Mesenchymal stem cell (in vitro differentiated cells and primary cell): ENCODE measurements around the gene GIGYF1.

Experiments used
- DNase-seq: peaks from one replicate; pipeline ENCODE4 v3.0.0-alpha.2; 2013
- H2AFZ ChIP-seq: one replicate; pipeline ENCODE4 v1.6.1; 2013; ENCODE audit warnings: low read depth, mild to moderate bottlenecking, control low read depth, inconsistent platforms, low read length, moderate library complexity
- H2AK5ac ChIP-seq: 2 replicates; pipeline ENCODE4 v1.6.1; 2013; ENCODE audit warnings: low read length, moderate library complexity, mild to moderate bottlenecking, inconsistent platforms; ENCODE audit not compliant: severe bottlenecking
- H2BK120ac ChIP-seq: one replicate; pipeline ENCODE4 v1.6.1; 2013; ENCODE audit warnings: low read depth, mild to moderate bottlenecking, inconsistent platforms, low read length, moderate library complexity
- H2BK12ac ChIP-seq, 2 experiments: one replicate each; pipeline ENCODE4 v1.6.1; 2013; ENCODE audit warnings: inconsistent platforms in 2 of 2, low read length in 2 of 2, mild to moderate bottlenecking in 2 of 2, moderate library complexity in 2 of 2, control low read depth in 1 of 2
- H2BK15ac ChIP-seq: one replicate; pipeline ENCODE4 v1.6.1; 2013; ENCODE audit warnings: mild to moderate bottlenecking, low read depth, inconsistent platforms; ENCODE audit not compliant: poor library complexity, severe bottlenecking
- H2BK5ac ChIP-seq: 2 replicates; pipeline ENCODE4 v1.6.1; 2013; ENCODE audit warnings: low read depth, mild to moderate bottlenecking, low read length, control low read depth, inconsistent platforms; ENCODE audit not compliant: poor library complexity, severe bottlenecking
- H3K14ac ChIP-seq, 2 experiments: one replicate each; pipeline ENCODE4 v1.6.1; 2013; ENCODE audit warnings: inconsistent platforms in 2 of 2, low read length in 2 of 2, control low read depth in 1 of 2, mild to moderate bottlenecking in 1 of 2, moderate library complexity in 1 of 2
- H3K18ac ChIP-seq, 2 experiments: one replicate each; pipeline ENCODE4 v1.6.1; 2013; ENCODE audit warnings: inconsistent platforms in 2 of 2, low read length in 2 of 2, control low read depth in 1 of 2, low read depth in 1 of 2, mild to moderate bottlenecking in 1 of 2
- H3K23ac ChIP-seq, 2 experiments: one replicate each; pipeline ENCODE4 v1.6.1; 2013; ENCODE audit warnings: inconsistent platforms in 2 of 2, low read length in 2 of 2, mild to moderate bottlenecking in 2 of 2, moderate library complexity in 2 of 2, control low read depth in 1 of 2
- H3K27ac ChIP-seq: 2 replicates; pipeline ENCODE4 v1.5.1; 2013; ENCODE audit warnings: mild to moderate bottlenecking, moderate library complexity, low read length, control low read depth, inconsistent platforms; ENCODE audit not compliant: poor library complexity, severe bottlenecking
- H3K27me3 ChIP-seq, 2 experiments: 2 replicates each; pipeline versions ENCODE4 v1.6.1 to v1.7.0; 2013; ENCODE audit warnings: low read length in 2 of 2, mild to moderate bottlenecking in 2 of 2, moderate library complexity in 2 of 2, control low read depth in 1 of 2, inconsistent platforms in 1 of 2; ENCODE audit not compliant: control insufficient read depth in 1 of 2, insufficient read depth in 1 of 2
- H3K36me3 ChIP-seq, 2 experiments: 2 replicates each; pipeline versions ENCODE4 v1.6.1 to v1.7.0; 2013; ENCODE audit warnings: low read length in 2 of 2, control low read depth in 1 of 2, inconsistent platforms in 1 of 2, low read depth in 1 of 2, mild to moderate bottlenecking in 1 of 2; ENCODE audit not compliant: insufficient read depth in 2 of 2, control insufficient read depth in 1 of 2
- H3K4ac ChIP-seq, 2 experiments: one replicate each; pipeline ENCODE4 v1.6.1; 2013; ENCODE audit warnings: inconsistent platforms in 2 of 2, low read length in 2 of 2, mild to moderate bottlenecking in 2 of 2, moderate library complexity in 2 of 2, control low read depth in 1 of 2, low read depth in 1 of 2
- H3K4me1 ChIP-seq: 2 replicates; pipeline ENCODE4 v1.6.1; 2013; ENCODE audit warnings: low read depth, low read length, control low read depth; ENCODE audit not compliant: control insufficient read depth, insufficient read depth
- H3K4me2 ChIP-seq: 2 replicates; pipeline ENCODE4 v1.6.1; 2013; ENCODE audit warnings: low read length, mild to moderate bottlenecking, inconsistent platforms; ENCODE audit not compliant: poor library complexity, severe bottlenecking
- H3K4me3 ChIP-seq, 2 experiments: 2 replicates each; pipeline versions ENCODE4 v1.5.1 to v1.7.0; 2013; ENCODE audit warnings: low read length in 2 of 2, mild to moderate bottlenecking in 2 of 2, control low read depth in 1 of 2, low read depth in 1 of 2; ENCODE audit not compliant: insufficient read depth in 1 of 2
- H3K79me1 ChIP-seq: replicated peaks from 2 replicates; pipeline ENCODE4 v1.6.1; 2013; ENCODE audit warnings: mild to moderate bottlenecking, control low read depth, low read length, inconsistent platforms; ENCODE audit not compliant: poor library complexity, severe bottlenecking
- H3K9ac ChIP-seq: 2 replicates; pipeline ENCODE4 v1.7.0; 2013; ENCODE audit warnings: mild to moderate bottlenecking, low read length, moderate library complexity
- H3K9me3 ChIP-seq: 2 replicates; pipeline ENCODE4 v1.7.0; 2013; ENCODE audit warnings: mild to moderate bottlenecking, low read length; ENCODE audit not compliant: control insufficient read depth
- H4K8ac ChIP-seq: one replicate; pipeline ENCODE4 v1.6.1; 2013; ENCODE audit warnings: inconsistent platforms, mild to moderate bottlenecking, low read length, moderate library complexity
- H4K91ac ChIP-seq: one replicate; pipeline ENCODE4 v1.6.1; 2013; ENCODE audit warnings: mild to moderate bottlenecking, low read length, inconsistent platforms
- WGBS: methylation state at CpG from one replicate; pipeline ENCODE4 v1.1.7; 2013; ENCODE audit warnings: mixed read lengths; 5-methylcytosine and 5-hydroxymethylcytosine counted together

The GIGYF1 gene

GRCh38 chr7:100641463-100641859 lies 52.6 kb downstream of the GIGYF1 start, which contains the start of gene TFR2:
Gene TFR2, minus strand, starts transcription at chr7:100641552. Its CDS starts 43 bp downstream, at chr7:100641509.
- Histone ChIP-seq H4K91ac (no peak within 1 kb of the TSS), H3K4me2 (no peak within 1 kb of the TSS), H3K9ac (no peak within 1 kb of the TSS)

GRCh38 chr7:100640517-100641440 lies 53.3 kb downstream of the GIGYF1 start:
- no peak overlapping the region for H2BK15ac ChIP-seq
- H3K23ac ChIP-seq: no peak overlapping the region
- no peaks in the 10 kb centered on the region for H3K9me3 ChIP-seq
- H2AK5ac ChIP-seq: no peak overlapping the region
- no peak overlapping the region for H2AFZ ChIP-seq
- no peak overlapping the region for H4K91ac ChIP-seq
- no peak overlapping the region for H3K4me2 ChIP-seq
- no peak overlapping the region for H3K27ac ChIP-seq
- no peak overlapping the region for H3K4ac ChIP-seq
- H4K8ac ChIP-seq: no peak overlapping the region
- no peak overlapping the region for H2BK120ac ChIP-seq
- H2BK5ac ChIP-seq: no peak overlapping the region
- no peak overlapping the region for H3K9ac ChIP-seq
- H3K18ac ChIP-seq: no peak overlapping the region
- H3K4me3 ChIP-seq: no peak overlapping the region
- DNase-seq: no peak
- H3K79me1 ChIP-seq: no peaks in the 10 kb centered on the region
- H3K36me3 ChIP-seq: no peaks in the 10 kb centered on the region
- H3K4me1 ChIP-seq: no peaks in the 10 kb centered on the region
- no peak overlapping the region for H2BK12ac ChIP-seq
- peaks cover 21 to 60% of the 10 kb centered on the region in 2 experiments for H3K27me3 ChIP-seq
- 90% methylated on average over 20 of the region's 24 CpGs for WGBS
- H3K14ac ChIP-seq: no peak overlapping the region

More at GRCh38 chr7:100641463-100641859, 52.6 kb downstream of the GIGYF1 start, which contains the start of gene TFR2:
- H2BK5ac ChIP-seq: no peak within 1 kb of the TSS
- no peak within 1 kb of the TSS for H3K14ac ChIP-seq
- no peak within 1 kb of the TSS for H2BK120ac ChIP-seq
- H3K18ac ChIP-seq: no peak within 1 kb of the TSS
- H3K36me3 ChIP-seq: no peaks in the 10 kb centered on the region
- no peak within 1 kb of the TSS for H3K27ac ChIP-seq
- H3K4me1 ChIP-seq: no peaks in the 10 kb centered on the region
- H4K8ac ChIP-seq: no peak within 1 kb of the TSS
- H3K9me3 ChIP-seq: no peaks in the 10 kb centered on the region
- 97% methylated on average over 7 of the region's 10 CpGs for WGBS
- DNase-seq: no peak
- no peak within 1 kb of the TSS for H3K23ac ChIP-seq
- no peak within 1 kb of the TSS for H3K4me3 ChIP-seq
- H2BK15ac ChIP-seq: no peak within 1 kb of the TSS
- no peak within 1 kb of the TSS for H2AK5ac ChIP-seq
- peaks cover 26 to 67% of the 10 kb centered on the region in 2 experiments for H3K27me3 ChIP-seq
- H3K4ac ChIP-seq: no peak within 1 kb of the TSS
- no peak within 1 kb of the TSS for H2AFZ ChIP-seq
- H2BK12ac ChIP-seq: no peak within 1 kb of the TSS
- no peaks in the 10 kb centered on the region for H3K79me1 ChIP-seq

DNA sequence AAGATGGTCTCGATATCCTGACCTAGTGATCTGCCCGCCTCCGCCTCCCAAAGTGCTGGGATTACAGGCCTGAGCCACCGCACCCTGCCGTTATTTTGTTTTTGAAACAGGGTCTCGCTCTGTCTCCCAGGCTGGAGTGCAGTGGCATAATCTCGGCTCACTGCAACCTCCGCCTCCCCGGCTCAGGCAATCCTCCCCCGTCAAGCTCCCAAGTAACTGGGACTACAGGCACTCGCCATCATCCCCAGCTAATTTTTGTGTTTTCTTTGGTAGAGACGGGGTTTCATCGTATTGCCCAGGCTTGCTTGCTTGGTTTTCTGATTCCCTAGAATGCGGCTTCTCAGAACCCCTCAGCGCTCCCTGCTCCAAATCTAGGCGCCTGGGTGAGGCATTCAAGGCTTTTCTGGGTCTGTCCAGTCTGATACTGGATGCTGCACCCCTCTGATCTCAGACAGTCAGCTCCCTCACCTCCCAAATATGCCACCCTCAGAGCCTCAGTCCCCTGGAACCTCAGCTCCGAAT lies 54.0 kb downstream of the GIGYF1 start:
- Histone ChIP-seq H2BK5ac (no peak overlapping the region), H3K4me3 (no peak overlapping the region), H2BK12ac (no peak overlapping the region), H2AK5ac (no peak overlapping the region), H2BK120ac (no peak overlapping the region), H3K27me3 (peaks cover 15 to 56% of the 10 kb centered on the region in 2 experiments), H2AFZ (no peak overlapping the region), H3K36me3 (no peaks in the 10 kb centered on the region), H3K9me3 (no peaks in the 10 kb centered on the region), H3K27ac (no peak overlapping the region), H3K18ac (no peak overlapping the region), H3K4ac (no peak overlapping the region), H2BK15ac (no peak overlapping the region), H3K9ac (no peak overlapping the region), H3K23ac (no peak overlapping the region), H3K4me2 (no peak overlapping the region), H3K14ac (no peak overlapping the region), H3K4me1 (no peaks in the 10 kb centered on the region), H4K91ac (no peak overlapping the region), H3K79me1 (no peaks in the 10 kb centered on the region), H4K8ac (no peak overlapping the region)
- no peak for DNase-seq
- WGBS: 88% methylated on average over 16 of the region's 17 CpGs
